ENCODE results near the gene WFS1. TPM values are rescaled to one million over a fixed set of nuclear protein-coding genes. Genes with fewer than 3 reads are reported as not detected.

The WFS1 gene
- total and polyA plus RNA-seq, 2 of the 13 experiments (the other 11 are each of a cell fraction or from before 2014, with no cell fraction given) = 39.1 to 42.2 TPM

DNA sequence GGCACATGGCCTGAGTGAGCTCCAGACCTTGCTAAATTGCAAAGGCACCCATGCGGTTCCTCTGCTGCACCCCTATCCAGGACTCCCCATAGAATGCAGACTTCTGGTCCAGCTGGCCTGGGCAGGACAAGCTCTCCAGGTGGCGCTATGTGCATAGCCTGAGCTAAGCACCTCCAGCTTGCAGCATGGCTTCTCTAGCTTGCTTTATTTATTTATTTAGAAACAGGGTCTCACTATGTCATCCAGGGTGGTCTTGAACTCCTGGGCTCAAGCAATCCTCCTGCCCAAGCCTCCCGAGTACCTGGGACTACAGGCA, 5.5 kb upstream of the WFS1 start (continued):
- TF ChIP-seq STAG1 (CRISPR knock-in tag; IDR thresholded peaks at IDR 0.05) (peak; percentile 97), KDM2A (CRISPR knock-in tag; IDR thresholded peaks at IDR 0.05; ENCODE audit: borderline replicate concordance, low read depth) (peak; percentile 55), TCF7L2 (IDR thresholded peaks at IDR 0.05; ENCODE audit: low read depth, low read length) (no peak), YY1 (IDR thresholded peaks at IDR 0.05; ENCODE audit: insufficient read depth, insufficient replicate concordance, low read depth, low read length) (no peak), ZNF282 (IDR thresholded peaks at IDR 0.05; ENCODE audit: partially characterized antibody) (no peak), TAF1 (CRISPR knock-in tag; IDR thresholded peaks at IDR 0.05) (no peak), IRF2 (CRISPR knock-in tag; IDR thresholded peaks at IDR 0.05) (peak; percentile 75), ZNF724P (CRISPR knock-in tag; IDR thresholded peaks at IDR 0.05; ENCODE audit: borderline replicate concordance) (no peak), ZNF143 (CRISPR knock-in tag; IDR thresholded peaks at IDR 0.05) (no peak), RAD21 (CRISPR knock-in tag; IDR thresholded peaks at IDR 0.05) (peak; percentile 88), SOX6 (IDR thresholded peaks at IDR 0.05) (no peak), SOX6 (CRISPR knock-in tag; IDR thresholded peaks at IDR 0.05) (0 out of 2 replicates have a peak, but pooled peaks have one; percentile 24), HOXA5 (CRISPR knock-in tag; IDR thresholded peaks at IDR 0.05) (no peak), RARA (CRISPR knock-in tag; IDR thresholded peaks at IDR 0.05) (no peak), MAFK (conservative IDR thresholded peaks at IDR 0.05 in 1 of 2, IDR thresholded peaks at IDR 0.05 in 1 of 2; ENCODE audit: low read length in 2 of 2) (no peak)
- TF ChIP-seq, protein P1, sequence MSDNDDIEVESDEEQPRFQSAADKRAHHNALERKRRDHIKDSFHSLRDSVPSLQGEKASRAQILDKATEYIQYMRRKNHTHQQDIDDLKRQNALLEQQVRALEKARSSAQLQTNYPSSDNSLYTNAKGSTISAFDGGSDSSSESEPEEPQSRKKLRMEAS (IDR thresholded peaks at IDR 0.05) = 0 out of 2 replicates have a peak, but pooled peaks have one; percentile 16
- TF ChIP-seq, protein P2, sequence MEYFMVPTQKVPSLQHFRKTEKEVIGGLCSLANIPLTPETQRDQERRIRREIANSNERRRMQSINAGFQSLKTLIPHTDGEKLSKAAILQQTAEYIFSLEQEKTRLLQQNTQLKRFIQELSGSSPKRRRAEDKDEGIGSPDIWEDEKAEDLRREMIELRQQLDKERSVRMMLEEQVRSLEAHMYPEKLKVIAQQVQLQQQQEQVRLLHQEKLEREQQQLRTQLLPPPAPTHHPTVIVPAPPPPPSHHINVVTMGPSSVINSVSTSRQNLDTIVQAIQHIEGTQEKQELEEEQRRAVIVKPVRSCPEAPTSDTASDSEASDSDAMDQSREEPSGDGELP (IDR thresholded peaks at IDR 0.05; ENCODE audit: borderline replicate concordance, low read depth) = peak; percentile 70; the same call in 1 of the 2 replicates
- TF ChIP-seq, protein P3, sequence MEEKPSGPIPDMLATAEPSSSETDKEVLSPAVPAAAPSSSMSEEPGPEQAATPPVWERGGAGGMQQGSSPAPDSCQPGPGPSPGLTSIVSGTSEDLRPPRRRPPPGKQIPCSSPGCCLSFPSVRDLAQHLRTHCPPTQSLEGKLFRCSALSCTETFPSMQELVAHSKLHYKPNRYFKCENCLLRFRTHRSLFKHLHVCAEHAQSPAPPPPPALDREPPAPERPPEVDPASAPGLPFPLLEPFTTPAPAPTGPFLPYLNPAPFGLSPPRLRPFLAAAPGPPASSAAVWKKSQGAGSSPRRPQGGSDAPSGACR (CRISPR knock-in tag; IDR thresholded peaks at IDR 0.05) = 0 out of 2 replicates have a peak, but pooled peaks have one; percentile 57
- TF ChIP-seq, protein P4, sequence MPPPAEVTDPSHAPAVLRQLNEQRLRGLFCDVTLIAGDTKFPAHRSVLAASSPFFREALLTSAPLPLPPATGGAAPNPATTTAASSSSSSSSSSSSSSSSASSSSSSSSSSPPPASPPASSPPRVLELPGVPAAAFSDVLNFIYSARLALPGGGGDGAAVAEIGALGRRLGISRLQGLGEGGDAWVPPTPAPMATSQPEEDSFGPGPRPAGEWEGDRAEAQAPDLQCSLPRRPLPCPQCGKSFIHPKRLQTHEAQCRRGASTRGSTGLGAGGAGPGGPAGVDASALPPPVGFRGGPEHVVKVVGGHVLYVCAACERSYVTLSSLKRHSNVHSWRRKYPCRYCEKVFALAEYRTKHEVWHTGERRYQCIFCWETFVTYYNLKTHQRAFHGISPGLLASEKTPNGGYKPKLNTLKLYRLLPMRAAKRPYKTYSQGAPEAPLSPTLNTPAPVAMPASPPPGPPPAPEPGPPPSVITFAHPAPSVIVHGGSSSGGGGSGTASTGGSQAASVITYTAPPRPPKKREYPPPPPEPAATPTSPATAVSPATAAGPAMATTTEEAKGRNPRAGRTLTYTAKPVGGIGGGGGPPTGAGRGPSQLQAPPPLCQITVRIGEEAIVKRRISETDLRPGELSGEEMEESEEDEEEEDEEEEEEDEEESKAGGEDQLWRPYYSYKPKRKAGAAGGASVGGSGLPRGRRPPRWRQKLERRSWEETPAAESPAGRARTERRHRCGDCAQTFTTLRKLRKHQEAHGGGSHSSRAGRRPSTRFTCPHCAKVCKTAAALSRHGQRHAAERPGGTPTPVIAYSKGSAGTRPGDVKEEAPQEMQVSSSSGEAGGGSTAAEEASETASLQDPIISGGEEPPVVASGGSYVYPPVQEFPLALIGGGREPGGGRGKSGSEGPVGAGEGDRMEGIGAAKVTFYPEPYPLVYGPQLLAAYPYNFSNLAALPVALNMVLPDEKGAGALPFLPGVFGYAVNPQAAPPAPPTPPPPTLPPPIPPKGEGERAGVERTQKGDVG (CRISPR knock-in tag; IDR thresholded peaks at IDR 0.05; ENCODE audit: borderline replicate concordance) = no peak
- TF ChIP-seq, protein P5, sequence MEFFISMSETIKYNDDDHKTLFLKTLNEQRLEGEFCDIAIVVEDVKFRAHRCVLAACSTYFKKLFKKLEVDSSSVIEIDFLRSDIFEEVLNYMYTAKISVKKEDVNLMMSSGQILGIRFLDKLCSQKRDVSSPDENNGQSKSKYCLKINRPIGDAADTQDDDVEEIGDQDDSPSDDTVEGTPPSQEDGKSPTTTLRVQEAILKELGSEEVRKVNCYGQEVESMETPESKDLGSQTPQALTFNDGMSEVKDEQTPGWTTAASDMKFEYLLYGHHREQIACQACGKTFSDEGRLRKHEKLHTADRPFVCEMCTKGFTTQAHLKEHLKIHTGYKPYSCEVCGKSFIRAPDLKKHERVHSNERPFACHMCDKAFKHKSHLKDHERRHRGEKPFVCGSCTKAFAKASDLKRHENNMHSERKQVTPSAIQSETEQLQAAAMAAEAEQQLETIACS (CRISPR knock-in tag; IDR thresholded peaks at IDR 0.05) = no peak
- TF ChIP-seq, protein P6, sequence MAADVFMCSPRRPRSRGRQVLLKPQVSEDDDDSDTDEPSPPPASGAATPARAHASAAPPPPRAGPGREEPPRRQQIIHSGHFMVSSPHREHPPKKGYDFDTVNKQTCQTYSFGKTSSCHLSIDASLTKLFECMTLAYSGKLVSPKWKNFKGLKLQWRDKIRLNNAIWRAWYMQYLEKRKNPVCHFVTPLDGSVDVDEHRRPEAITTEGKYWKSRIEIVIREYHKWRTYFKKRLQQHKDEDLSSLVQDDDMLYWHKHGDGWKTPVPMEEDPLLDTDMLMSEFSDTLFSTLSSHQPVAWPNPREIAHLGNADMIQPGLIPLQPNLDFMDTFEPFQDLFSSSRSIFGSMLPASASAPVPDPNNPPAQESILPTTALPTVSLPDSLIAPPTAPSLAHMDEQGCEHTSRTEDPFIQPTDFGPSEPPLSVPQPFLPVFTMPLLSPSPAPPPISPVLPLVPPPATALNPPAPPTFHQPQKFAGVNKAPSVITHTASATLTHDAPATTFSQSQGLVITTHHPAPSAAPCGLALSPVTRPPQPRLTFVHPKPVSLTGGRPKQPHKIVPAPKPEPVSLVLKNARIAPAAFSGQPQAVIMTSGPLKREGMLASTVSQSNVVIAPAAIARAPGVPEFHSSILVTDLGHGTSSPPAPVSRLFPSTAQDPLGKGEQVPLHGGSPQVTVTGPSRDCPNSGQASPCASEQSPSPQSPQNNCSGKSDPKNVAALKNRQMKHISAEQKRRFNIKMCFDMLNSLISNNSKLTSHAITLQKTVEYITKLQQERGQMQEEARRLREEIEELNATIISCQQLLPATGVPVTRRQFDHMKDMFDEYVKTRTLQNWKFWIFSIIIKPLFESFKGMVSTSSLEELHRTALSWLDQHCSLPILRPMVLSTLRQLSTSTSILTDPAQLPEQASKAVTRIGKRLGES (CRISPR knock-in tag; IDR thresholded peaks at IDR 0.05; ENCODE audit: borderline replicate concordance) = no peak
